ENCODE data around the gene ZNF564. TPM values are rescaled to one million over a fixed set of nuclear protein-coding genes. Genes with fewer than 3 reads are reported as not detected.

Gene ZNF564
- total and polyA plus RNA-seq, 10 of the 15 experiments (the other 5 are each of a cell fraction or from before 2014, with no cell fraction given): 1.5 to 8.9 (median 5.4) TPM

GRCh38 chr19:12551060-12551832 is at the start of gene ZNF564 (continued):
- TF ChIP-seq MAX (IDR thresholded peaks at IDR 0.05; ENCODE audit: low read depth, low read length) (no peak; the same call in 1 of the 2 replicates), YBX1 (IDR thresholded peaks at IDR 0.05) (no peak), MEF2B (IDR thresholded peaks at IDR 0.05; ENCODE audit: partially characterized antibody, poor library complexity, severe bottlenecking) (peak; percentile 70), CHD4 (IDR thresholded peaks at IDR 0.05) (no peak), ATF2 (IDR thresholded peaks at IDR 0.05; ENCODE audit: low read length) (no peak), SIX5 (IDR thresholded peaks at IDR 0.05; ENCODE audit: low read depth, low read length, severe bottlenecking) (peak; percentile 22), HDAC6 (IDR thresholded peaks at IDR 0.05; ENCODE audit: unreplicated experiment) (no peak), NR2C2 (IDR thresholded peaks at IDR 0.05; ENCODE audit: borderline replicate concordance, control insufficient read depth, insufficient read length, low read depth) (no peak), PAX5 (IDR thresholded peaks at IDR 0.05; ENCODE audit: borderline replicate concordance, low read depth, low read length) (0 out of 2 replicates have a peak, but pooled peaks have one; percentile 53), HCFC1 (IDR thresholded peaks at IDR 0.05; ENCODE audit: low read length) (peak; percentile 48; the same call in 1 of the 2 replicates), CBFB (IDR thresholded peaks at IDR 0.05; ENCODE audit: low read depth) (0 out of 2 replicates have a peak, but pooled peaks have one; percentile 58), POLR2AphosphoS5 (IDR thresholded peaks at IDR 0.05; ENCODE audit: low read length) (peak; percentile 97), BACH1 (IDR thresholded peaks at IDR 0.05; ENCODE audit: borderline replicate concordance) (peak; percentile 76), ZNF217 (IDR thresholded peaks at IDR 0.05) (no peak), SP1 (IDR thresholded peaks at IDR 0.05; ENCODE audit: low read depth, low read length) (peak; percentile 99), JUND (IDR thresholded peaks at IDR 0.05; ENCODE audit: low read depth, low read length) (no peak), NBN (IDR thresholded peaks at IDR 0.05) (peak; percentile 85), ZBTB40 (IDR thresholded peaks at IDR 0.05; ENCODE audit: borderline replicate concordance) (peak; percentile 96), DPF2 (IDR thresholded peaks at IDR 0.05) (peak; percentile 100), ASH2L (IDR thresholded peaks at IDR 0.05; ENCODE audit: borderline replicate concordance, low read depth) (0 out of 2 replicates have a peak, but pooled peaks have one; percentile 78), CHD1 (IDR thresholded peaks at IDR 0.05; ENCODE audit: low read depth, low read length) (no peak), IRF5 (IDR thresholded peaks at IDR 0.05; ENCODE audit: borderline replicate concordance) (no peak), POLR2A (IDR thresholded peaks at IDR 0.05; ENCODE audit: low read depth, low read length) (peak; percentile 93), MYB (IDR thresholded peaks at IDR 0.05; ENCODE audit: borderline replicate concordance, low read depth, low read length) (no peak), SREBF2 (IDR thresholded peaks at IDR 0.05; ENCODE audit: low read length) (no peak), ZNF24 (IDR thresholded peaks at IDR 0.05) (no peak), RBBP5 (conservative IDR thresholded peaks at IDR 0.05) (no peak)

Measured in GM12878 (cell line).